GM06990 (cell line): ENCODE data around the gene SERINC2.

Experiments
- DNase-seq: peaks from one replicate; pipeline ENCODE4 v3.0.0-alpha.2; 2011; ENCODE audit not compliant: insufficient read length; ENCODE audit errors: extremely low read depth
- H3K27me3 ChIP-seq: replicated peaks from 2 replicates; pipeline ENCODE4 v1.6.0; 2011; ENCODE audit warnings: low read length; ENCODE audit not compliant: control insufficient read depth, insufficient read depth
- H3K36me3 ChIP-seq: 2 replicates; pipeline ENCODE4 v1.5.1; 2011; ENCODE audit warnings: low read length; ENCODE audit not compliant: control insufficient read depth, insufficient read depth
- H3K4me3 ChIP-seq: replicated peaks from 2 replicates; pipeline ENCODE4 v1.5.1; 2011; ENCODE audit warnings: low read depth, mild to moderate bottlenecking, control low read depth, low read length
- TF ChIP-seq, protein P1 (sequence below): IDR thresholded peaks from 2 replicates; pipeline ENCODE4 v1.5.1; 2011; ENCODE audit warnings: low read length, control low read depth, mild to moderate bottlenecking, inconsistent platforms; ENCODE audit not compliant: insufficient read depth, poor library complexity, severe bottlenecking

The SERINC2 gene

DNA sequence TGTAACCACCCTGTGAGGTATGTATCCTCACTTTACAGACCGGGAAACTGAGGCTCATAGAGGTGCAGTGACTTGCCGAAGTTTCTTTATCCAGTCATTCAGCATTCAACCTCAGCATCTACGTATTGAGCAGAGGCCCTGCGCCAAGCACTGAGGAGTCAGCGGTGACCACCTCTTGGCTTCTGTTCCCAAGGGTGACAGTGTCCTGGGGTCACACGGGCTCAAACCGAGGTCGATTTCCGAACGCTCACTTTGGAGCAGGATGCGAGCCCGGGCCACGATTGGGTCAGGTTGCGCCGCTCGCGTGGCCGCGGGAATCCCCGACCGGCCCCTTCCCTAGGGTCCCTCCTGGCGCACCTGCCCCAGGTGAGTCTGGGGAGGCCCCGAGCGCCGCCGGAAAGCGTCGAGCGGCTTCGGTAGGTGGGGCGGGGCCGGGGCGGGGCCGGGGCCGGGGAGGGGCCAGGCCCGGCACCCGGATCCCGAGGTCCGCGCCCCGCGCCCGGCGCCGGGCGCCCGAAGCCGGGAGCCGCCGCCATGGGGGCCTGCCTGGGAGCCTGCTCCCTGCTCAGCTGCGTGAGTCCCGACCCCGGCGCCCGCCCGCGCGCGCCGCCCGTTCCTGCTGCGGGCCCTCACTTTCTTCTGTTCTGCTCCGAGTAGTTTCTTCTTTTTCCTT lies at the start of gene SERINC2:
TSS of gene SERINC2 (plus strand) at position 482 of the 673 bp plus-strand sequence. CDS start at position 535, 53 bp downstream.
- no peak for DNase-seq
- TF ChIP-seq, protein P1, sequence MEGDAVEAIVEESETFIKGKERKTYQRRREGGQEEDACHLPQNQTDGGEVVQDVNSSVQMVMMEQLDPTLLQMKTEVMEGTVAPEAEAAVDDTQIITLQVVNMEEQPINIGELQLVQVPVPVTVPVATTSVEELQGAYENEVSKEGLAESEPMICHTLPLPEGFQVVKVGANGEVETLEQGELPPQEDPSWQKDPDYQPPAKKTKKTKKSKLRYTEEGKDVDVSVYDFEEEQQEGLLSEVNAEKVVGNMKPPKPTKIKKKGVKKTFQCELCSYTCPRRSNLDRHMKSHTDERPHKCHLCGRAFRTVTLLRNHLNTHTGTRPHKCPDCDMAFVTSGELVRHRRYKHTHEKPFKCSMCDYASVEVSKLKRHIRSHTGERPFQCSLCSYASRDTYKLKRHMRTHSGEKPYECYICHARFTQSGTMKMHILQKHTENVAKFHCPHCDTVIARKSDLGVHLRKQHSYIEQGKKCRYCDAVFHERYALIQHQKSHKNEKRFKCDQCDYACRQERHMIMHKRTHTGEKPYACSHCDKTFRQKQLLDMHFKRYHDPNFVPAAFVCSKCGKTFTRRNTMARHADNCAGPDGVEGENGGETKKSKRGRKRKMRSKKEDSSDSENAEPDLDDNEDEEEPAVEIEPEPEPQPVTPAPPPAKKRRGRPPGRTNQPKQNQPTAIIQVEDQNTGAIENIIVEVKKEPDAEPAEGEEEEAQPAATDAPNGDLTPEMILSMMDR: no peak
- no peaks in the 10 kb centered on the region; the same call in none of the 2 replicates for H3K27me3 ChIP-seq
- peak within 1 kb of the TSS; percentile 55 for H3K4me3 ChIP-seq
- no peaks in the 10 kb centered on the region for H3K36me3 ChIP-seq

DNA sequence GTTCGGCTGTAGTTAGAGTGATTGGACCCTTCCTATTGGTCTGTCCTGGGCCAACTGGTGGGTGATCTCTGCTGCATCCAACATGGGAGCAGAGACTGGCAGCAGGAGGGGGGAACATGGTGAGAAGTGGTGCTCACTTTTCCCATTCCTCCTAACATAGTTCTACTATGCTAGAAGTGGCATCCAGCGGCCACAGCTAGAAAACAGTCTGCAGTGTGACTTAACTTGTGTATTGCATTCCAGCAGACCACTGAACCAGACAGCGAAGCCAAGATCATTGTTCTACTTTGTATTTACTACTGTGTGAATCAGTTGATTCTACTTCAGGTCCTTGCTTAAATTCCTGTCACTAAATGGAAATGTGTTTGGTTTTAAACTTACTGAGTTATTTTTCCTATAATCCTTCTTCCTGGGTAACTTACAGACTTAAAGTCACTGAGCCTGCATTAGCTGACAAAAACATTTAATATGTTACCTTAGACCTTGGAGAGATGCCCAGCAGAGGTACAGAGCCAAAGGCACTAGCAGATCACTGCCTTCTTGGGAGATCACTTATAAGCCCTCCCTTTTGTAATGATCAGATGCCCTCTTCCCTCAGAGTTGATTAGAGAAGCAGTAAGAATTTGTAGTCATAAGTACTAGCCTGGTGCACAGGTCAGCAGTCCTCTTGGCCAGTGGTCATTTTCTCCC lies 48.3 kb upstream of the SERINC2 start:
- H3K27me3 ChIP-seq: no peaks in the 10 kb centered on the region
- no peak overlapping the region for H3K4me3 ChIP-seq
- TF ChIP-seq, protein P1: no peak
- no peak for DNase-seq
- H3K36me3 ChIP-seq: peaks cover 10% of the 10 kb centered on the region

DNA sequence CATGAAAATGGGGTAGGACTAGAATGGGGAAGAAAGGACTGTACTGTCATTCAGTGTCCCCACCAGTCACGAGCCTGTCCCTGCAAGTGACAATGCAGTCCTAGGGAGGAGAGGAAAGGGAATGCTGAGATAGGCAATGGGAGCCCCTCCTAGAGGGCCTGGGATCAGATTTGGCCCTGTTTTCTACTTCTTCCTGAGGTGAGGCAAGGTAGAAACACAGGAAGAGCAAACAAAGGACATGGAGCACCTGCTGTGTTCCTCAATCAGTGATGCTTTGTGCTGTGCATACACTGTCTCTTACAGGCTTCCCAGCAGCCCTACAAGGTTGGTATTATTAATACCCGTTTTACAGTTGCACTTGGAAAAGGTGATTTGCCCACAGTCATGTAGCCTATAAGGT lies 46.2 kb upstream of the SERINC2 start:
- TF ChIP-seq, protein P1: no peak
- H3K4me3 ChIP-seq: no peak overlapping the region
- H3K27me3 ChIP-seq: no peaks in the 10 kb centered on the region
- peaks cover 10% of the 10 kb centered on the region for H3K36me3 ChIP-seq
- DNase-seq: no peak

DNA sequence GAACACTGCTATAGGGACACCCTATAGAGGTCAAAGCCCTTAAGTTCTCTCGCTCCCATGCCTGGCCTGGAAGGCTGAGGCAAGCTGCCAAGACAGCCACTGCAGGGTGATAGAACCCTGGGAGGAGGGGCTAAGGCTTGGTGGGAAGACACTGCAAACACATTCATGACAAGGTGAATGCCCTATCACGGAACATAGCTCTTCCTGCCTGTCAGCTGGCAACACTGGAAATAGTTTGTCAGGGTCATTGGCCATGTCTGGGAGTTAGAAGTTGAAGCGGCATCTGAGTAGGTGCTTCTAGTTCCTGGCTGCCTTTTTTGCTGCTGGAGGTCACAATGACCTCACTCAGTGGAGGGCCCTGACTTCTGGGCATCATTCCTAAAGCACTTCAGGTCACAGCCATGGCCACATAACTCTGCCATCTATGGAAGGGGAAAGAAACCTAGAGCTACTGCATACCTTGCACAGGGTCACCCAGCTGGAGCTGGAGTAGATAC lies 44.4 kb upstream of the SERINC2 start:
- TF ChIP-seq, protein P1: no peak
- Histone ChIP-seq H3K27me3 (no peaks in the 10 kb centered on the region), H3K36me3 (peaks cover 10% of the 10 kb centered on the region), H3K4me3 (no peak overlapping the region)
- DNase-seq: no peak

DNA sequence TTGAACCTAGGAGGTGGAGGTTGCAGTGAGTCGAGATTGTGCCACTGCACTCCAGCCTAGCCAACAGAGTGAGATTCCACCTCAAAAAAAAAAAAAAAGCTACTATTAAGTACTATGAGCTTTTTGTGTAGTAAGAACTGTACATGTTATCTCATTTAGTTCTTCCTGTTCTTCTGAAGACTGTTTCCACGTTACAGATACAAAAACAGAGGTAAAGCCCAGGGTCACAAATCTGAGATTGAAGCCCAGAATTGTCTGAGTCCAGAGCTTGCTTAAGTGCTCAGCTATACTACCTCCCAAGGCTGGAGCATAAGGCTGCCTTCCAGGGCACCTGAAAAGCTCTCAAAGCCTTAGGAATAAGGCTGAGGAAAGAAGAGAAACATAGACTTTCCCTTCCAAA lies 43.0 kb upstream of the SERINC2 start:
- Histone ChIP-seq H3K4me3 (no peak overlapping the region), H3K36me3 (peaks cover 4% of the 10 kb centered on the region), H3K27me3 (no peaks in the 10 kb centered on the region; the same call in 1 of the 2 replicates)
- TF ChIP-seq, protein P1: no peak
- DNase-seq: no peak
